A549 treated with ZK216348 at 1 μM for 4 hours (cell line): ENCODE results near the gene GTPBP3. TPM values are rescaled to one million over a fixed set of nuclear protein-coding genes. Genes with fewer than 3 reads are reported as not detected.

Source experiments
- total RNA-seq: library from RNA; stranded (reverse); fragments of 200-300 nt; extraction: Qiagen RNA extraction; gene quantifications from 5 replicates; pipeline ENCODE4 v1.2.3, GENCODE V29; 2022; ENCODE audit warnings: low read depth

Gene GTPBP3
- total RNA-seq, result 15.3 to 25.9 TPM (median 22.8 TPM) in 5 replicates

GRCh38 chr19:17336872-17337674 is at the start of gene GTPBP3:
Gene GTPBP3 (plus strand): TSS chr19:17337553. CDS start chr19:17337612, 59 bp downstream.

GRCh38 chr19:17303167-17303939 is 34.0 kb upstream of the GTPBP3 start, which contains the start of gene ABHD8:
Gene ABHD8 (minus strand): TSS chr19:17303425. CDS start chr19:17301616, 1,809 bp downstream.

GRCh38 chr19:17305517-17306284 is 31.7 kb upstream of the GTPBP3 start, which contains the start of gene MRPL34:
Gene MRPL34 (plus strand): TSS chr19:17305872. CDS start chr19:17305893, 21 bp downstream.

GRCh38 chr19:17309198-17309964 is 28.0 kb upstream of the GTPBP3 start, which contains the start of gene DDA1:
Gene DDA1 (plus strand): TSS chr19:17309563. CDS start chr19:17309655, 92 bp downstream.

GRCh38 chr19:17334414-17335409 is 2.6 kb upstream of the GTPBP3 start, which contains the start of gene ANO8:
Gene ANO8 (minus strand): TSS chr19:17334855. CDS start chr19:17334670, 185 bp downstream.

GRCh38 chr19:17376935-17377600 is 39.7 kb downstream of the GTPBP3 start, which contains the start of gene PLVAP:
Gene PLVAP (minus strand): TSS chr19:17377342. CDS start chr19:17377288, 54 bp downstream.

Other genes starting within 250 kb of the GTPBP3 start
- 12.2 to 17.8 TPM (median 16.3 TPM) in 5 replicates for gene USE1, start 122.2 kb upstream of the GTPBP3 start, total RNA-seq
- gene OCEL1, start 111.3 kb upstream of the GTPBP3 start, total RNA-seq, result 8.0 to 13.5 TPM (median 11.6 TPM) in 5 replicates
- gene NR2F6, start 91.6 kb upstream of the GTPBP3 start, total RNA-seq, result 25.5 to 79.2 TPM (median 72.8 TPM) in 5 replicates
- gene USHBP1, start 72.8 kb upstream of the GTPBP3 start, total RNA-seq, result not detected in 5 replicates
- gene BABAM1, start 70.1 kb upstream of the GTPBP3 start, total RNA-seq, result 58.2 to 67.7 TPM (median 62.6 TPM) in 5 replicates
- gene ANKLE1, start 55.7 kb upstream of the GTPBP3 start, total RNA-seq, result 0.12 to 0.90 TPM (median 0.52 TPM) in 5 replicates
- 2.0 to 3.2 TPM (median 3.1 TPM) in 5 replicates for gene ABHD8, start 34.1 kb upstream of the GTPBP3 start, total RNA-seq
- 40.0 to 98.7 TPM (median 87.8 TPM) in 5 replicates for gene MRPL34, start 31.7 kb upstream of the GTPBP3 start, total RNA-seq
- gene DDA1, start 28.0 kb upstream of the GTPBP3 start, total RNA-seq, result 46.6 to 71.6 TPM (median 63.9 TPM) in 5 replicates
- 1.6 to 5.5 TPM (median 4.3 TPM) in 5 replicates for gene ANO8, start 2.7 kb upstream of the GTPBP3 start, total RNA-seq
- gene PLVAP, start 39.8 kb downstream of the GTPBP3 start, total RNA-seq, result not detected in 5 replicates
- gene CCDC194, start 56.6 kb downstream of the GTPBP3 start, total RNA-seq, result not detected in 5 replicates
- 0.23 to 0.35 TPM (median 0.32 TPM) in 3 of 5 replicates, not detected in the others for gene BST2, start 68.1 kb downstream of the GTPBP3 start, total RNA-seq
- gene MVB12A, start 82.5 kb downstream of the GTPBP3 start, total RNA-seq, result 22.5 to 43.2 TPM (median 39.3 TPM) in 5 replicates
- 0.14 to 0.91 TPM (median 0.63 TPM) in 5 replicates for gene TMEM221, start 111.1 kb downstream of the GTPBP3 start, total RNA-seq
- gene NXNL1, start 123.4 kb downstream of the GTPBP3 start, total RNA-seq, result not detected in 5 replicates
- 1.7 to 3.6 TPM (median 2.8 TPM) in 5 replicates for gene SLC27A1, start 133.0 kb downstream of the GTPBP3 start, total RNA-seq
- gene PGLS, start 174.1 kb downstream of the GTPBP3 start, total RNA-seq, result 41.7 to 79.6 TPM (median 75.4 TPM) in 5 replicates
- gene COLGALT1, start 218.1 kb downstream of the GTPBP3 start, total RNA-seq, result 46.5 to 80.8 TPM (median 73.0 TPM) in 5 replicates